Cortex of kidney (tissue), 1 donor: ENCODE results near the gene NUDT13.
A peak's percentile ranks its signal among the peaks of the same experiment; 100 is the strongest.

Source experiments
- DNase-seq: peaks from one replicate; lab custom pipeline; 2025; lab: John Stamatoyannopoulos, UW

Gene NUDT13

GRCh38 chr10:73110345-73110849 lies at the start of gene NUDT13:
Gene NUDT13, plus strand, starts transcription at chr10:73110455. Its CDS starts 3,911 bp downstream, at chr10:73114366.
- DNase-seq, result no peak

GRCh38 chr10:73060738-73061635 lies 49.3 kb upstream of the NUDT13 start:
- no peak for DNase-seq

DNA sequence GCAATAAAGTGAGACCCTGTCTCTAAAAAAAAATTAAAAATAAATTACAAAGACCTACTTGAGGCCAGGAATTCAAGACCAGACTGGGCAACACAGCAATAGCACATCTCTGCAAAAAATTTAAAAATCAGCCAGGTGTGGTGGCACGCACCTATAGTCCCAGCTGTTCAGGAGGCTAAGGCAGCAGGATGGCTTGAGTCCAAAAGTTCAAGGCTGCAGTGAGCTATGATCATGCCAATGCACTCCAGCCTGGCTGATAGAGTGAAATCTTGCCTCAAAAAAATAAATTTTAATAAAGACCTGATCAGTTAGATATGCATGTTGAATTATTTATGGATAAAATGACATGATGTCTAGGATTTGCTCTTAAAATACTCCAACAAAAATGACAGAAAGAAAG lies 48.5 kb upstream of the NUDT13 start:
- no peak for DNase-seq

DNA sequence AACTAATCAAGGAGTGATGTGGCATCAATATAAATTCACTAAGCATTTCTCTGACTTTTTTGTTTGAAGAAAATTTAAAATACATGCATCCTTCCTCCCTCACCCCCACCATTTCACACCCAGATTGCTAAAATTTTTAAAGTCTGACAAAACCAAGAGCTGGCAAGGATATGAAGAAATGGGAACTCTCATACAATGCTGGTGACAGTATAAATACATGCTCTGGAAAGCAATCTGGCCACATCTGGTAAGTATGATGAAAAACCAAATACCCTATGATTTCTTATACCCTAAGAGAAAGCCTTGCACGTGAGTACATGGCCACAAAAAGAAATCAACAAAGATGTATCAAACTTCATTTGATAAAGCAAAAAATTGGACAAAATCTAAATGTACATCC lies 44.8 kb upstream of the NUDT13 start:
- DNase-seq, result no peak

DNA sequence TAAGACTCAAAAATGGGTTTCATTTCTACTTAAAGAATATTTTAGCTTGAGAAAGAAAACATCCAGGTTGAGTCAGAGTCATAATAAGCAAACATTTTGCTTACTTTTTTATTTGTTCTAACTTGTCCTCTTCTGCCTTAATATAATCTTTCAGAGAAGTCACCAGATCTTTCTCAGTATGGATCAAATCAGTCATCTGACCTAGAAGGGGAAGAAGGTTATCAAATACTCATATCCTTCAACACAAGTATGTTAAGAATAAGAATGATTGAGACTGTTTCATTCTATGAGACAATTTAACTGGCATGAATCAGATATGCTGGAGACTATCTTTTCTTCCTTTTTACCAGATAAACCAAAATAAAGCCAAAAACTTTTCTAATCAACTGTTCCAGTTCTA lies 36.6 kb upstream of the NUDT13 start:
- no peak for DNase-seq

DNA sequence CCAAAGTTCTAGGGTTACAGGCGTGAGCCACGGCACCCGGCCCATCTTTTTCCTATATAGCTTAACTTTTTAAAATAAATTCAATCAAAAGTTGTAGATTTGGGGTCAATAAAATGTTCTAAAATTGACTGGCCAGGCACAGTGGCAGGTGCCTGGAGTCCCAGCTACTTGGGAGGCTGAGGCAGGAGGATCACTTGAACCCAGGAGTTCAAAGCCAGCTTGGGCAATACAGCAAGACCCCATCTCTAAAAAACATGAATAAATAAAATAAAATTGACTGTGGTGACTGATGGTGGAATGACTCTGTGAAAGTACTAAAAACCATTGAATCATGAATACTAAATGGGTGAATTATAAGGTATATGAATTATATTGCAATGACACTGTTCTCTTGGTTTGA lies 34.4 kb upstream of the NUDT13 start:
- no peak for DNase-seq

DNA sequence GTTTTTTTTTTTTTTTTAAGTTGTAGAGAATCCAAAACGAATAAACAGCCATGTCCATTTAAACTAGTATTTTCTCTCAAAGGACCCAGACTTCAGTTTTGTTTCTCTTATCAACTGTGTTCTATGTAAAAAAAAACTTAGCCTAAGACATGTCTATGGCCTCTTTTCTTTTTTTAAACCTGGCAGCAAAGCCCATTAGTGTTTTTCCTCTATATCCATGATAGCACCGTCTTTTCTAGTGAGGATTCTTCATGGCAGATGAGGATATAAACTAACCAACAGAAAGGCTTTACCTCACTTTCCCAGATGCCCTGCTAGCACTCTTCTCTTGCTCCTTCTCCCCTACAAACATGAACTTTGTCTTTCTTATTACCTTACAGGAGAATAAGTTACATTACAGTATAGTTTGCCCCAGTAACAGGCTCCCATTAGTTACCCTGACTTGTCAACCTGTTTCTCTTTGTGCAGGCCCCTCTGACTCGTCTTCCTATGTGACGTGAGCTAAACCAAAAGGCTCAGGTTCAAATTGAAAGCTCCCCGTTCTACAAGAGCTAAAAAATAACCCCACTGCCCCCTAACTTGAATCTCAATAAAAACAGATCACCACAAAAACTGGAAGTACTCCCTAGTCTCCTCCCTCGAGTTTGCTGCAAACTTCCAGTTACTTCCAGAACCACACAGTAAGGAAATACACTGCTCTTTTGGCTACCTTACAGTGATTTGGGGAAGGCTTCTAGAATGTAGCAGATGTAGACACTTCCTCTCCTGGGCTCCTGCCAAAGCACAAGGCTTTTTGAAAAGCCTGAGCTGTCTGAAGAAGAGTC lies 33.7 kb upstream of the NUDT13 start:
- DNase-seq, result no peak

- no peak for DNase-seq
Observed at GRCh38 chr10:73079779-73080541, 30.3 kb upstream of the NUDT13 start.

DNA sequence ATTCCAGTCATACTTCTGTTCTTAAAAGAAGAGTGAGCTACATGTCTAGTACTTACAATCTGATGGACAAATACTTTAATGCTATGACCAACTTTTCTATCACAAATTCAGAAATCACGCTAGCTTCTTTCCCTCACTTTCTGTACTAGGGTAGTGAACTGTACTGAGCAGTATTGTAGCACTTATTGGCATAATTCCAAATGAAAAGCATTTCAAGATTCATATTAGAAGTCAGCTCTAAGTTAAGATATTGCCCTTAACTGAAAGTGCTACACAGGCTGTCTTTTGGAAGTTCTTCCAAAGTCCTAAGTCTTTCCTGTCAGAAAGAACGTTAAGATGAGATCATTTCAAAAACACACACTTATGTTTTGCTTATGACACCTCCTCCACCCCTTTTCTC lies 27.0 kb upstream of the NUDT13 start:
- no peak for DNase-seq

GRCh38 chr10:73084209-73084608 lies 26.0 kb upstream of the NUDT13 start:
- no peak for DNase-seq

- no peak for DNase-seq
Observed at GRCh38 chr10:73086816-73087215, 23.4 kb upstream of the NUDT13 start.

- DNase-seq, result no peak
Observed at GRCh38 chr10:73088304-73088703, 22.0 kb upstream of the NUDT13 start.

DNA sequence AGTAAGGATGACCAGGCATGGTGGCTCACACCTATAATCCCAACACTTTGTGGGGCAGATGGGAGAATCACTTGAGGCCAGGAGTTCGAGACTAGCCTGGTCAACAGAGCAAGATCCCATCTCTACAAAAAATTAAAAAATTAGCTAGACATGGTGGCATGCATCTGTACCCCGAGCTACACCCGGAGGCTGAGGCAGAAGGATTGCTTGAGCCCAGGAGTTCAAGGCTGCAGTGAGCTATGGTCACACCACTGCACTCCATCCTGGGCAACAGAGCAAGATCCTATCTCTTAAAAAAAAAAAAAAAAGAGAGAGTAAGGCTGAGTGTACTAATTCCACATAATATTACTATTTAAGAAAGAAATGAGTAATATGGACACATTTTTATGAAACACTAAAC lies 17.4 kb upstream of the NUDT13 start:
- no peak for DNase-seq

DNA sequence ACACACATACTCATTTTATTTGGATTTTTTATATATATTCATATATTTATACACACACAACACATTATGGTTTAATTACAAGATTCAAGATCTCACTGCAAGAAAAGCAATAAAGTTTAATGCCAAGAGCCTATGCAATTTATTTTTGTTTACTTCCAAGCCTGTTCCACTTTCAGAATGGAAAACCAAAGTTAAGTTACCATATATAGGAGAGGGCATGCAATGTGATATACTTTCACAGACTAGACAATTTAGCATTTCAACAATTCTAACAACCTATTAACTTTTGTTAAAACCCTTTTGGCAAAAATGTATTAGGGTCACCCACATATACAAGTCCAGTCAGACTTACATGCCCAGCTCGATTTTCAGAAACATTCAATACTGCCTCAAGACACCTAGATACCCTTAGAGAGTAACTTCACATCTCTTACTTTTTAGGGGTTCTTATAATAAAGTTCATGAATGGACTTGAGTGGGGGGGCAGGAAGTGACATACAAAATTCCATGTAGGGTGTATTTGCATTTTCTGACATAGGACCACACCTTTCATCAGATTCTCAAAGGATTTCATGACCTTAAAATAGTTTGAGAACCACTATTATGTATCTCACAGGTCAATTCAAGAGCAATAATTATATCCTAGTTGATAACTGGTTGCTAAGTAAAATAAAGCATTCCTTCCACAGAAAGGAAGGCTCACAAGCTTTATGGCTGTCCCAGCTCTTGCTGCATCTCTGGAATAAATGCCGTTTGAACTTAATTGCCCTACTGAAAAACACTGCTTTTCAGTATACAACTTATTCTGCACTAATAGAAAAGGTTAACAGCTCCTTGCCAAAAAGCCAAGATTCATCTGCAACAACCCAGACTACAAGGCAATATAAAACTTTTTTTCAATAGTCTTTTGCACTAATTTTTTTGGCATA lies 16.1 kb upstream of the NUDT13 start:
- no peak for DNase-seq

GRCh38 chr10:73094986-73095480 lies 15.2 kb upstream of the NUDT13 start:
- no peak for DNase-seq

DNA sequence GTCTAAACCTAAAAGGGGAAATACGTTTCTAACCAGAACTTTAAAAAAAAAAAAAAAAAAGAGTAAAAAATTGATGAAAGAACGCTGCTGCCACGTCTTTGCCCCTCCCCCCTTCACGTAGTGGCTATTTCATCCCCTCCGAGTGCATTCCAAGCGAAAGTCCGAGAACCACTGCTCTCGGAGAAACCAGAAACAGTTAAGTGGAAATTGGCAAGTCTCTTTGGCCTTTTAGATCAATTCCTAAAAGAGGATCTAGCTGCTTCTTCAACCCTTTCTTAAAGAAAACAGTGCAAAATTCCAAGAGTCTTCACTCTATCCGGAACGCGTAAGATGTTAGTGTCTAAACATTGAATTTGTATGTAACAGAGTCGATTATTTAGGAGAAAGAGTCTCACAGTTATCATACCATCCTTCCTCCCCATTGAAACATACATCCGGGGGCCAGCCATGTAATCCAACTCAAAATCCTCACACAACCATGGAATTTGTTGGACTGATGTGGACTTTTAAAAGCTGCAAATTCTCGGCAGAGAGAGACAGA lies 14.7 kb upstream of the NUDT13 start:
- DNase-seq, result no peak

GRCh38 chr10:73096041-73096448 lies 14.2 kb upstream of the NUDT13 start:
- no peak for DNase-seq

- peak; percentile 93 for DNase-seq
Observed at GRCh38 chr10:73096449-73097304, 13.6 kb upstream of the NUDT13 start, which contains the start of gene P4HA1. Gene P4HA1, minus strand, starts transcription at chr10:73096866. Its CDS starts 21,983 bp downstream, at chr10:73074883.

GRCh38 chr10:73097305-73097670 lies 13.0 kb upstream of the NUDT13 start:
- no peak for DNase-seq
